GM13977 (cell line): ENCODE results near the gene COX5B.

Source experiments
- DNase-seq: peaks from one replicate; pipeline ENCODE4 v3.0.0; 2012; ENCODE audit warnings: low spot score
- CTCF ChIP-seq: IDR thresholded peaks from 2 replicates; pipeline ENCODE4 v1.5.1; 2012; ENCODE audit warnings: mild to moderate bottlenecking, control low read depth; ENCODE audit not compliant: insufficient read depth; ENCODE audit errors: extremely low read depth, missing control alignments
- in situ Hi-C: fragments of 300-500 bp; cut with MboI; formaldehyde crosslinking; loops from one replicate; pipeline ENCODE4 v1.12.0; 2022; ENCODE audit warnings: low sequenced_read_pairs, low pct_unique_long_range_greater_than_20kb, mixed read lengths, inconsistent platforms; ENCODE audit not compliant: unreplicated experiment

The COX5B gene

GRCh38 chr2:97644023-97644717 lies 1.7 kb upstream of the COX5B start:
- no peak for DNase-seq
- no peak for TF ChIP-seq CTCF
- in situ Hi-C loops = no loop called here

- DNase-seq = peak; percentile 39
- in situ Hi-C loops = no loop called here
- no peak for TF ChIP-seq CTCF
Measured at GRCh38 chr2:97645112-97645694, 659 bp upstream of the COX5B start.

- DNase-seq = no peak
- TF ChIP-seq CTCF = no peak
- in situ Hi-C loops = no loop called here
Measured at GRCh38 chr2:97646977-97647376, 1.1 kb downstream of the COX5B start.

- in situ Hi-C loops = loop anchor here (25.0 kb wide), 1 partner anchor 1589 kb away; no protein-coding TSS in a partner anchor
- DNase-seq = peak; percentile 2
- no peak for TF ChIP-seq CTCF
Measured at GRCh38 chr2:97651114-97651513, 5.3 kb downstream of the COX5B start.

- in situ Hi-C loops = loop anchor here (25.0 kb wide), 1 partner anchor 1591 kb away; no protein-coding TSS in a partner anchor
- peak; percentile 4 for DNase-seq
- no peak for TF ChIP-seq CTCF
Measured at GRCh38 chr2:97653473-97653872, 7.6 kb downstream of the COX5B start.

GRCh38 chr2:97653874-97654273 lies 8.0 kb downstream of the COX5B start:
- DNase-seq = no peak
- in situ Hi-C loops = loop anchor here (25.0 kb wide), 1 partner anchor 1592 kb away; no protein-coding TSS in a partner anchor
- TF ChIP-seq CTCF = no peak
